Upper lobe of left lung (tissue), 6 donors: ENCODE measurements around the gene SCLT1. TPM values are rescaled to one million over a fixed set of nuclear protein-coding genes. Genes with fewer than 3 reads are reported as not detected.

Experiments
- ATAC-seq, 2 donors: fragments of 200-7000 bp; cut with Tn5 transposase; one replicate each; pipeline ENCODE4 v1.9.1; 2022; ENCODE audit warnings: mild to moderate bottlenecking in 2 of 2, moderate library complexity in 2 of 2; ENCODE audit not compliant: low FRiP score in 2 of 2
- DNase-seq, 2 donors: peaks; one replicate each; pipeline ENCODE4 v3.0.0-alpha.2; 2019 to 2020
- H3K27ac ChIP-seq, 4 donors: fragments of 200-600 bp; sonication (generic); one replicate each; pipeline ENCODE4 v1.5.1; 2016 to 2019
- H3K27me3 ChIP-seq, 4 donors: fragments of 200-600 bp; sonication (generic); one replicate each; pipeline ENCODE4 v1.5.1; 2017 to 2019
- H3K36me3 ChIP-seq, 4 donors: fragments of 200-600 bp; sonication (generic); one replicate each; pipeline ENCODE4 v1.5.1; 2016 to 2019
- H3K4me1 ChIP-seq, 4 donors: fragments of 200-600 bp; sonication (generic); one replicate each; pipeline ENCODE4 v1.5.1; 2018 to 2019
- H3K4me3 ChIP-seq, 4 donors: fragments of 200-600 bp; sonication (generic); one replicate each; pipeline ENCODE4 v1.5.1; 2017 to 2019; ENCODE audit warnings: mild to moderate bottlenecking in 2 of 4, moderate library complexity in 1 of 4
- H3K9me3 ChIP-seq, 4 donors: fragments of 200-600 bp; sonication (generic); one replicate each; pipeline ENCODE4 v1.5.1; 2018 to 2019
- CTCF ChIP-seq, 6 experiments: fragments of 450-650 bp in 4 of 6; fragments of 200-600 bp in 2 of 6; sonication (generic) in 2 of 6; IDR thresholded peaks; one replicate each; pipeline ENCODE4 v1.5.1; 2016 to 2019; ENCODE audit warnings: antibody characterized with exemption in 6 of 6
- EP300 ChIP-seq, 4 donors: sonication (generic); formaldehyde crosslinking; IDR thresholded peaks; one replicate each; pipeline ENCODE4 v1.5.1; 2017; ENCODE audit warnings: antibody characterized with exemption in 4 of 4, control low read depth in 2 of 4
- POLR2A ChIP-seq, 4 donors: fragments of 450-650 bp; IDR thresholded peaks; one replicate each; pipeline ENCODE4 v1.5.1; 2016 to 2017; ENCODE audit warnings: antibody characterized with exemption in 4 of 4, mild to moderate bottlenecking in 2 of 4
- POLR2AphosphoS5 ChIP-seq, 2 donors: sonication (generic); formaldehyde crosslinking; IDR thresholded peaks; one replicate each; pipeline ENCODE4 v1.5.1; 2017; ENCODE audit warnings: antibody characterized with exemption in 2 of 2
- WGBS, 2 donors: methylation state at CpG; one replicate each; pipeline ENCODE4 v1.1.5; 2017 to 2018; 5-methylcytosine and 5-hydroxymethylcytosine counted together
- total RNA-seq, 6 donors: library from RNA; depleted of rRNA in 4 of 6; stranded (reverse); fragments of >200 nt in 4 of 6; gene quantifications; one replicate each; pipeline versions ENCODE4 v1.1.0 to v1.2.1, GENCODE V29; 2016 to 2021
- donor health status: DM: no; HTN: no; CAD: no; lungs with moderate emphysema.
- donor health status: DM: no; HTN: yes; CAD: no; lungs with severe emphysema.

Gene SCLT1
- total RNA-seq, 6 donors from 2014 or later, result 7.9 to 27.2 (median 14.2) TPM

GRCh38 chr4:129046055-129046959, 47.0 kb downstream of the SCLT1 start:
- 87 to 96% methylated on average over 1 of the region's 1 CpG for WGBS, 2 donors
- DNase-seq (no peak), ATAC-seq (no peak)
- no peak overlapping the region for H3K4me3 ChIP-seq
- no peaks in the 10 kb centered on the region for H3K36me3 ChIP-seq
- H3K9me3 ChIP-seq, result peaks cover 0 to 13% (median 5%) of the 10 kb centered on the region in 4 donors
- no peak for TF ChIP-seq POLR2AphosphoS5 (IDR thresholded peaks at IDR 0.05)
- no peak for TF ChIP-seq EP300 (IDR thresholded peaks at IDR 0.05)
- no peak for TF ChIP-seq CTCF (IDR thresholded peaks at IDR 0.05)
- no peak for TF ChIP-seq POLR2A (IDR thresholded peaks at IDR 0.05)
- no peaks in the 10 kb centered on the region for H3K27me3 ChIP-seq
- H3K27ac ChIP-seq, result no peak overlapping the region
- no peaks in the 10 kb centered on the region for H3K4me1 ChIP-seq

- DNase-seq (no peak), ATAC-seq (no peak)
- no peak overlapping the region for H3K4me3 ChIP-seq
- H3K9me3 ChIP-seq, result no peaks in the 10 kb centered on the region
- no peak overlapping the region for H3K27ac ChIP-seq
- H3K27me3 ChIP-seq, result no peaks in the 10 kb centered on the region
- TF ChIP-seq POLR2A (IDR thresholded peaks at IDR 0.05) (no peak), POLR2AphosphoS5 (IDR thresholded peaks at IDR 0.05) (no peak), EP300 (IDR thresholded peaks at IDR 0.05) (no peak), CTCF (IDR thresholded peaks at IDR 0.05) (no peak)
- H3K36me3 ChIP-seq, result peaks cover 0 to 5% (median 0%) of the 10 kb centered on the region in 4 donors
- no peaks in the 10 kb centered on the region for H3K4me1 ChIP-seq
Observed at GRCh38 chr4:129043523-129043922, 49.8 kb downstream of the SCLT1 start.

GRCh38 chr4:129040471-129040870, 52.9 kb downstream of the SCLT1 start:
- ATAC-seq, result no peak
- Histone ChIP-seq H3K27ac (no peak overlapping the region), H3K4me3 (no peak overlapping the region), H3K9me3 (no peaks in the 10 kb centered on the region), H3K4me1 (no peaks in the 10 kb centered on the region), H3K36me3 (peaks cover 0 to 5% (median 0%) of the 10 kb centered on the region in 4 donors), H3K27me3 (no peaks in the 10 kb centered on the region)
- 70 to 74% methylated on average over 2 of the region's 2 CpGs for WGBS, 2 donors
- TF ChIP-seq EP300 (IDR thresholded peaks at IDR 0.05) (no peak), POLR2A (IDR thresholded peaks at IDR 0.05) (no peak), POLR2AphosphoS5 (IDR thresholded peaks at IDR 0.05) (no peak), CTCF (IDR thresholded peaks at IDR 0.05) (no peak)
- DNase-seq, result no peak

DNA sequence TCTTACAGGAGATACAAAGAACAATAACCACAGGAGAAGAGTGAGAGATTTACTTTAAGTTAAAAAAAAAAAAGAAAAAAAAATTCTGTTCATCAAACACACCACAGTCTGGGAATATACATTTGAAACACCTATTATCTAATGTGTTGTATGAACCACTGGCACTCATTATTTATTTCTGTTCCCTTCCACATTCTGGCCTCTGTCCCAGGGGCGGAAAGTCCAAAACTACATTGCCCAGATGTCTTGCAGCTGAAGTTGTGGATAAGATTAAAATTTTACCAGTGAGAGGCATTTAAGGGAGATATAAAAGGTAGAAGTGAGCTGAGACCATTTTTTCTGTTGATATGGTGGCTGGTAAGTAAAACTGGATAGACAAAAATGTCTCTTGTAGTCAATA, 56.2 kb downstream of the SCLT1 start:
- no peak overlapping the region for H3K4me3 ChIP-seq

More for the DNA sequence above, 56.2 kb downstream of the SCLT1 start:
- DNase-seq (no peak), ATAC-seq (no peak)
- no peak overlapping the region for H3K27ac ChIP-seq
- peaks cover 0 to 5% (median 0%) of the 10 kb centered on the region in 4 donors for H3K36me3 ChIP-seq
- 89 to 100% methylated on average over 1 of the region's 1 CpG for WGBS, 2 donors
- H3K27me3 ChIP-seq, result no peaks in the 10 kb centered on the region
- H3K9me3 ChIP-seq, result no peaks in the 10 kb centered on the region
- TF ChIP-seq POLR2AphosphoS5 (IDR thresholded peaks at IDR 0.05) (no peak), CTCF (IDR thresholded peaks at IDR 0.05) (no peak), EP300 (IDR thresholded peaks at IDR 0.05) (no peak), POLR2A (IDR thresholded peaks at IDR 0.05) (no peak)
- H3K4me1 ChIP-seq, result no peaks in the 10 kb centered on the region
